B cell (primary cell): ENCODE measurements around the gene CEP78. TPM values are rescaled to one million over a fixed set of nuclear protein-coding genes. Genes with fewer than 3 reads are reported as not detected.

Source experiments
- ATAC-seq: fragments of 200-7000 bp; cut with Tn5 transposase; one replicate; pipeline ENCODE4 v1.10.0; 2021; ENCODE audit warnings: low read depth, mild to moderate bottlenecking, moderate number of reproducible peaks, moderate library complexity
- CTCF ChIA-PET: fragments of 350-600 bp; sonication (Branson Sonifier 250); formaldehyde crosslinking; loops from one replicate; lab custom pipeline; 2021; ENCODE audit warnings: antibody characterized with exemption, inconsistent platforms; lab: Charles Lee
- POLR2A ChIA-PET: fragments of 350-600 bp; sonication (Branson Sonifier 250); formaldehyde crosslinking; loops from one replicate; lab custom pipeline; 2021; ENCODE audit warnings: antibody characterized with exemption; lab: Charles Lee
- DNase-seq: peaks from one replicate; pipeline ENCODE4 v3.0.0; 2013
- H2AFZ ChIP-seq: 2 replicates; pipeline ENCODE4 v1.6.1; 2012; ENCODE audit warnings: mild to moderate bottlenecking, low read depth, low read length; ENCODE audit not compliant: insufficient read depth, poor library complexity, severe bottlenecking
- H3K27ac ChIP-seq, 2 donors: 1 replicate in 1 of 2; 2 replicates in 1 of 2; pipeline ENCODE4 v1.5.1; 2012 to 2013; ENCODE audit warnings: low read length in 2 of 2, mild to moderate bottlenecking in 2 of 2, moderate library complexity in 1 of 2
- H3K27me3 ChIP-seq, 4 experiments: fragments of 200-600 bp in 1 of 4; sonication (generic) in 1 of 4; replicated peaks in 1 of 4; 1 replicate in 2 of 4; 2 replicates in 2 of 4; pipeline versions ENCODE4 v1.6.1 to v1.7.0; 2013 to 2016; ENCODE audit warnings: low read length in 3 of 4, mild to moderate bottlenecking in 2 of 4, mixed read lengths in 1 of 4, moderate library complexity in 1 of 4; ENCODE audit not compliant: insufficient read depth in 4 of 4, control insufficient read depth in 3 of 4; ENCODE audit errors: control extremely low read depth in 1 of 4
- H3K36me3 ChIP-seq, 2 experiments: replicated peaks in 1 of 2; 1 replicate in 1 of 2; 2 replicates in 1 of 2; pipeline versions ENCODE4 v1.6.1 to v1.7.1; 2013; ENCODE audit warnings: low read length in 1 of 2; ENCODE audit not compliant: insufficient read depth in 2 of 2, control insufficient read depth in 1 of 2; ENCODE audit errors: control extremely low read depth in 1 of 2, extremely low read depth in 1 of 2
- H3K4me1 ChIP-seq, 2 donors: fragments of 200-600 bp in 1 of 2; sonication (generic) in 1 of 2; 1 replicate in 1 of 2; 2 replicates in 1 of 2; pipeline versions ENCODE4 v1.5.1 to v1.6.1; 2013 to 2017; ENCODE audit warnings: low read length in 2 of 2; ENCODE audit not compliant: control insufficient read depth in 2 of 2, insufficient read depth in 2 of 2
- H3K4me2 ChIP-seq: replicated peaks from 2 replicates; pipeline ENCODE3; 2012; ENCODE audit warnings: mild to moderate bottlenecking, low read depth, low read length; ENCODE audit not compliant: poor library complexity, severe bottlenecking
- H3K4me3 ChIP-seq, 5 experiments: fragments of 200-600 bp in 1 of 5; sonication (generic) in 1 of 5; 1 replicate in 3 of 5; 2 replicates in 2 of 5; pipeline versions ENCODE4 v1.5.1 to v1.7.0; 2011 to 2016; ENCODE audit warnings: low read length in 4 of 5, mild to moderate bottlenecking in 4 of 5, low read depth in 2 of 5, control low read depth in 1 of 5, moderate library complexity in 1 of 5; ENCODE audit not compliant: insufficient read depth in 1 of 5; ENCODE audit errors: control extremely low read depth in 1 of 5, extremely low read depth in 1 of 5
- H3K79me2 ChIP-seq: fragments of 200-600 bp; sonication (generic); one replicate; pipeline ENCODE4 v1.6.0; 2016; ENCODE audit warnings: low read length; ENCODE audit not compliant: control insufficient read depth, insufficient read depth
- H3K9ac ChIP-seq: fragments of 200-600 bp; sonication (generic); 2 replicates; pipeline ENCODE4 v1.6.1; 2017; ENCODE audit warnings: mild to moderate bottlenecking, low read length, moderate library complexity
- H3K9me3 ChIP-seq, 3 donors: one replicate each; pipeline versions ENCODE4 v1.6.1 to v1.7.1; 2013; ENCODE audit warnings: low read length in 2 of 3; ENCODE audit not compliant: control insufficient read depth in 2 of 3, insufficient read depth in 1 of 3; ENCODE audit errors: control extremely low read depth in 1 of 3
- H4K20me1 ChIP-seq: 2 replicates; pipeline ENCODE4 v1.6.0; 2012; ENCODE audit warnings: mild to moderate bottlenecking, low read length; ENCODE audit not compliant: insufficient read depth, control insufficient read depth, poor library complexity, severe bottlenecking
- H3K27ac Mint-ChIP-seq: one replicate; pipeline ENCODE4 v1.8.0; 2021; ENCODE audit warnings: mixed read lengths
- H3K27me3 Mint-ChIP-seq: one replicate; pipeline ENCODE4 v1.8.0; 2021; ENCODE audit warnings: mixed read lengths
- H3K4me1 Mint-ChIP-seq: one replicate; pipeline ENCODE4 v1.8.0; 2021; ENCODE audit warnings: mixed read lengths
- H3K4me3 Mint-ChIP-seq: one replicate; pipeline ENCODE4 v1.8.0; 2021; ENCODE audit warnings: mixed read lengths
- H3K9me3 Mint-ChIP-seq: one replicate; pipeline ENCODE4 v1.8.0; 2022; ENCODE audit warnings: mixed read lengths; ENCODE audit not compliant: insufficient read depth
- EZH2 ChIP-seq: IDR thresholded peaks from 2 replicates; pipeline ENCODE4 v1.6.1; 2012; ENCODE audit warnings: borderline replicate concordance, low read depth, mild to moderate bottlenecking, moderate library complexity, low read length; ENCODE audit not compliant: insufficient read depth, poor library complexity, severe bottlenecking
- WGBS: methylation state at CpG from one replicate; pipeline ENCODE4 v1.1.5; 2013; ENCODE audit warnings: missing lambda C conversion rate; ENCODE audit not compliant: insufficient coverage; 5-methylcytosine and 5-hydroxymethylcytosine counted together
- intact Hi-C: fragments of 100-400 bp; cut with micrococcal nuclease; formaldehyde crosslinking; loops from one replicate; pipeline ENCODE4 v1.10.0; 2022
- polyA plus RNA-seq: library from polyadenylated mRNA; depleted of rRNA; stranded (reverse); fragments of >200 nt; gene quantifications from 2 replicates; pipeline ENCODE4 v1.2.3, GENCODE V29; 2012
- total RNA-seq, 2 donors: library from RNA; stranded (reverse); fragments of 120-200 nt in 1 of 2; gene quantifications; 1 replicate in 1 of 2; 2 replicates in 1 of 2; pipeline versions ENCODE4 v1.2.3 to v1.2.4, GENCODE V29; 2013 to 2022
- TF ChIP-seq, protein P1 (sequence below): fragments of 200-600 bp; IDR thresholded peaks from one replicate; pipeline ENCODE4 v1.8.0; 2022; ENCODE audit warnings: antibody characterized with exemption, mild to moderate bottlenecking

CEP78 gene
- total and polyA plus RNA-seq, 2 donors (not counting 1 experiment from before 2014, with no cell fraction given) = 7.2 to 28.8 TPM

GRCh38 chr9:78321505-78321904, 85.6 kb downstream of the CEP78 start:
- no peaks in the 10 kb centered on the region for H4K20me1 ChIP-seq
- no peak overlapping the region for H3K9ac ChIP-seq
- no peak overlapping the region for H3K27ac ChIP-seq
- no peaks in the 10 kb centered on the region for H3K9me3 Mint-ChIP-seq
- intact Hi-C loops = no loop called here
- CTCF ChIA-PET = no interaction called here
- no peak overlapping the region for H2AFZ ChIP-seq
- H3K9me3 ChIP-seq = no peaks in the 10 kb centered on the region
- H3K4me2 ChIP-seq = no peak overlapping the region
- no peaks in the 10 kb centered on the region for H3K79me2 ChIP-seq
- no peaks in the 10 kb centered on the region for H3K27me3 Mint-ChIP-seq
- H3K4me3 Mint-ChIP-seq = no peak overlapping the region
- DNase-seq (no peak), ATAC-seq (no peak)
- no peaks in the 10 kb centered on the region for H3K27me3 ChIP-seq
- H3K36me3 ChIP-seq = no peaks in the 10 kb centered on the region
- H3K4me1 Mint-ChIP-seq = no peaks in the 10 kb centered on the region
- 96% methylated on average over 4 of the region's 7 CpGs for WGBS
- POLR2A ChIA-PET = no interaction called here
- no peak overlapping the region for H3K27ac Mint-ChIP-seq
- TF ChIP-seq EZH2 = no peak
- TF ChIP-seq, protein P1, sequence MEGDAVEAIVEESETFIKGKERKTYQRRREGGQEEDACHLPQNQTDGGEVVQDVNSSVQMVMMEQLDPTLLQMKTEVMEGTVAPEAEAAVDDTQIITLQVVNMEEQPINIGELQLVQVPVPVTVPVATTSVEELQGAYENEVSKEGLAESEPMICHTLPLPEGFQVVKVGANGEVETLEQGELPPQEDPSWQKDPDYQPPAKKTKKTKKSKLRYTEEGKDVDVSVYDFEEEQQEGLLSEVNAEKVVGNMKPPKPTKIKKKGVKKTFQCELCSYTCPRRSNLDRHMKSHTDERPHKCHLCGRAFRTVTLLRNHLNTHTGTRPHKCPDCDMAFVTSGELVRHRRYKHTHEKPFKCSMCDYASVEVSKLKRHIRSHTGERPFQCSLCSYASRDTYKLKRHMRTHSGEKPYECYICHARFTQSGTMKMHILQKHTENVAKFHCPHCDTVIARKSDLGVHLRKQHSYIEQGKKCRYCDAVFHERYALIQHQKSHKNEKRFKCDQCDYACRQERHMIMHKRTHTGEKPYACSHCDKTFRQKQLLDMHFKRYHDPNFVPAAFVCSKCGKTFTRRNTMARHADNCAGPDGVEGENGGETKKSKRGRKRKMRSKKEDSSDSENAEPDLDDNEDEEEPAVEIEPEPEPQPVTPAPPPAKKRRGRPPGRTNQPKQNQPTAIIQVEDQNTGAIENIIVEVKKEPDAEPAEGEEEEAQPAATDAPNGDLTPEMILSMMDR = no peak
- H3K4me1 ChIP-seq = no peaks in the 10 kb centered on the region
- no peak overlapping the region for H3K4me3 ChIP-seq

DNA sequence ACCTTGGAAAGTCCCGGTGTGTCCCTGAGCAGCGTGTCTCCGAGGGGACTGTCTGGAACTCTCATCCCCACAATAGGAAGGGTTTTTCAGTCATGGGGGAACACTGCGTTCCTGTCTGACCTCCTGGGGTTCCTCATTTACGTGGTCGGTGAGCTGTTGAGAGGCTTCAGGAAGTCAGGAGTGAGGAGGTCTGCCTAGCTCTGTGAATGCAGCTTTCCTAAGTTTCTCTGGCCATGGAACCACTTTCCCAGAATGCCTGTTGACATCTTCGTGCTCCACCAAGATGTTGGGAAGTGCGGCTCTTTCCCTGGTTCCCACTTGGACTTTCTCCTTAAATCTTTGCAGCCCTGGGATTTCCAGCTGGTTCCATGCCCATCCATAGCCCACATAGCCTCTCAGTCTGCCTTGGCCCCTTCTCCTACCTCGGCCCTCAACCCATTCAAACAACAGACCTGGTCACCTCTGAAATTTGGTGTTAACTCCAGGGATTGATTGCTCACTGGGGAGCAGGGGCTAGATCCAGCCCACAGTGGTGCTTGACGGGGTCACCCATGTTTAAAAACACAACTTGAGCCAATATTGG, 88.3 kb downstream of the CEP78 start:
- intact Hi-C loops = no loop called here
- H3K36me3 ChIP-seq = no peaks in the 10 kb centered on the region
- H3K79me2 ChIP-seq = no peaks in the 10 kb centered on the region
- H3K27ac Mint-ChIP-seq = no peak overlapping the region
- WGBS = 80% methylated on average over 6 of the region's 10 CpGs
- no peak overlapping the region for H3K9ac ChIP-seq
- no peak overlapping the region for H3K4me3 Mint-ChIP-seq
- H3K27me3 ChIP-seq = no peaks in the 10 kb centered on the region
- no peak overlapping the region for H3K4me2 ChIP-seq
- no peaks in the 10 kb centered on the region for H3K9me3 ChIP-seq
- no peak overlapping the region for H3K4me3 ChIP-seq
- no peak for DNase-seq
- ChIA-PET POLR2A (no interaction called here), CTCF (no interaction called here)
- ATAC-seq = no peak
- no peaks in the 10 kb centered on the region for H3K27me3 Mint-ChIP-seq
- H3K4me1 Mint-ChIP-seq = no peaks in the 10 kb centered on the region
- no peaks in the 10 kb centered on the region for H3K4me1 ChIP-seq
- TF ChIP-seq EZH2 = no peak
- TF ChIP-seq, protein P1 = no peak
- no peak overlapping the region for H2AFZ ChIP-seq
- H3K27ac ChIP-seq = no peak overlapping the region
- H3K9me3 Mint-ChIP-seq = no peaks in the 10 kb centered on the region
- H4K20me1 ChIP-seq = no peaks in the 10 kb centered on the region
